IgD-negative memory B cell (primary cell): Measurements from ENCODE around the gene SORBS1. TPM values are rescaled to one million over a fixed set of nuclear protein-coding genes. Genes with fewer than 3 reads are reported as not detected.

Source experiments
- H3K27ac Mint-ChIP-seq, 3 donors: one replicate each; pipeline ENCODE4 v1.8.0; 2020 to 2022; ENCODE audit warnings: mild to moderate bottlenecking in 3 of 3, mixed read lengths in 3 of 3, moderate library complexity in 1 of 3
- H3K27me3 Mint-ChIP-seq: one replicate; pipeline ENCODE4 v1.8.0; 2021; ENCODE audit warnings: mixed read lengths
- H3K36me3 Mint-ChIP-seq: one replicate; pipeline ENCODE4 v1.8.0; 2020; ENCODE audit warnings: mild to moderate bottlenecking, mixed read lengths
- H3K4me1 Mint-ChIP-seq, 3 donors: one replicate each; pipeline ENCODE4 v1.8.0; 2020 to 2022; ENCODE audit warnings: mixed read lengths in 3 of 3, mild to moderate bottlenecking in 1 of 3
- H3K4me3 Mint-ChIP-seq, 4 donors: one replicate each; pipeline ENCODE4 v1.8.0; 2020 to 2022; ENCODE audit warnings: mild to moderate bottlenecking in 4 of 4, mixed read lengths in 4 of 4, moderate library complexity in 3 of 4
- H3K9me3 Mint-ChIP-seq, 3 donors: one replicate each; pipeline ENCODE4 v1.8.0; 2020 to 2021; ENCODE audit warnings: mixed read lengths in 3 of 3, mild to moderate bottlenecking in 1 of 3
- polyA plus RNA-seq: library from polyadenylated mRNA; unstranded; fragments of 300-500 nt; fragmentation: Illumina TruSeq; gene quantifications from one replicate; pipeline ENCODE4 v1.2.3, GENCODE V29; 2021

Gene SORBS1
- polyA plus RNA-seq, 1 donor from 2014 or later: 0.41 TPM

GRCh38 chr10:95558593-95559320 is 2.4 kb downstream of the SORBS1 start:
- Mint-ChIP-seq H3K9me3 (no peaks in the 10 kb centered on the region), H3K27me3 (peaks cover 12% of the 10 kb centered on the region), H3K4me3 (peak overlapping the region in 2 of 4 donors; percentile 48 to 94), H3K4me1 (peaks cover 0 to 8% (median 2%) of the 10 kb centered on the region in 3 donors), H3K36me3 (no peaks in the 10 kb centered on the region), H3K27ac (peak overlapping the region in 1 of 3 donors; percentile 6)

GRCh38 chr10:95556994-95557767 is 4.0 kb downstream of the SORBS1 start:
- no peaks in the 10 kb centered on the region for H3K36me3 Mint-ChIP-seq
- H3K27me3 Mint-ChIP-seq: peaks cover 12% of the 10 kb centered on the region
- peaks cover 0 to 8% (median 2%) of the 10 kb centered on the region in 3 donors for H3K4me1 Mint-ChIP-seq
- no peaks in the 10 kb centered on the region for H3K9me3 Mint-ChIP-seq
- H3K27ac Mint-ChIP-seq: peak overlapping the region in 1 of 3 donors; percentile 48
- H3K4me3 Mint-ChIP-seq: peak overlapping the region in 1 of 4 donors; percentile 50

- H3K27me3 Mint-ChIP-seq: peaks cover 8% of the 10 kb centered on the region
- H3K27ac Mint-ChIP-seq: no peak overlapping the region
Measured at GRCh38 chr10:95553674-95554073, 7.5 kb downstream of the SORBS1 start.

GRCh38 chr10:95552679-95553342 is 8.4 kb downstream of the SORBS1 start:
- Mint-ChIP-seq H3K36me3 (no peaks in the 10 kb centered on the region), H3K4me3 (peak overlapping the region in 1 of 4 donors; percentile 2), H3K4me1 (no peaks in the 10 kb centered on the region), H3K27me3 (peaks cover 4% of the 10 kb centered on the region), H3K9me3 (no peaks in the 10 kb centered on the region), H3K27ac (no peak overlapping the region)

More at GRCh38 chr10:95553674-95554073, 7.5 kb downstream of the SORBS1 start:
- Mint-ChIP-seq H3K9me3 (no peaks in the 10 kb centered on the region), H3K36me3 (no peaks in the 10 kb centered on the region), H3K4me3 (no peak overlapping the region), H3K4me1 (no peaks in the 10 kb centered on the region)

GRCh38 chr10:95550073-95550672 is 11.0 kb downstream of the SORBS1 start:
- Mint-ChIP-seq H3K9me3 (no peaks in the 10 kb centered on the region), H3K4me1 (no peaks in the 10 kb centered on the region), H3K36me3 (no peaks in the 10 kb centered on the region), H3K27me3 (peaks cover 3% of the 10 kb centered on the region), H3K4me3 (no peak overlapping the region), H3K27ac (no peak overlapping the region)

GRCh38 chr10:95547791-95548435 is 13.3 kb downstream of the SORBS1 start:
- peaks cover 1% of the 10 kb centered on the region for H3K36me3 Mint-ChIP-seq
- H3K4me1 Mint-ChIP-seq: no peaks in the 10 kb centered on the region
- H3K27ac Mint-ChIP-seq: no peak overlapping the region
- H3K9me3 Mint-ChIP-seq: no peaks in the 10 kb centered on the region
- H3K27me3 Mint-ChIP-seq: peaks cover 3% of the 10 kb centered on the region
- no peak overlapping the region for H3K4me3 Mint-ChIP-seq

- no peak overlapping the region for H3K4me3 Mint-ChIP-seq
- peak overlapping the region in 1 of 3 donors; percentile 51 for H3K27ac Mint-ChIP-seq
- H3K9me3 Mint-ChIP-seq: no peaks in the 10 kb centered on the region
- peaks cover 1% of the 10 kb centered on the region for H3K36me3 Mint-ChIP-seq
- H3K27me3 Mint-ChIP-seq: peaks cover 3% of the 10 kb centered on the region
- H3K4me1 Mint-ChIP-seq: no peaks in the 10 kb centered on the region
Measured at GRCh38 chr10:95547197-95547596, 14.0 kb downstream of the SORBS1 start.

GRCh38 chr10:95545981-95546380 is 15.2 kb downstream of the SORBS1 start:
- Mint-ChIP-seq H3K4me1 (no peaks in the 10 kb centered on the region), H3K9me3 (no peaks in the 10 kb centered on the region), H3K4me3 (no peak overlapping the region), H3K27ac (no peak overlapping the region), H3K27me3 (peaks cover 3% of the 10 kb centered on the region), H3K36me3 (peaks cover 1% of the 10 kb centered on the region)

GRCh38 chr10:95544783-95545500 is 16.2 kb downstream of the SORBS1 start:
- Mint-ChIP-seq H3K9me3 (no peaks in the 10 kb centered on the region), H3K36me3 (peaks cover 1% of the 10 kb centered on the region), H3K4me1 (no peaks in the 10 kb centered on the region), H3K27me3 (peaks cover 3% of the 10 kb centered on the region), H3K27ac (no peak overlapping the region), H3K4me3 (no peak overlapping the region)

- H3K27me3 Mint-ChIP-seq: peaks cover 3% of the 10 kb centered on the region
- H3K4me1 Mint-ChIP-seq: no peaks in the 10 kb centered on the region
- no peaks in the 10 kb centered on the region for H3K9me3 Mint-ChIP-seq
- peaks cover 1% of the 10 kb centered on the region for H3K36me3 Mint-ChIP-seq
- H3K27ac Mint-ChIP-seq: no peak overlapping the region
- H3K4me3 Mint-ChIP-seq: no peak overlapping the region
Measured at GRCh38 chr10:95543459-95543858, 17.7 kb downstream of the SORBS1 start.

- H3K4me3 Mint-ChIP-seq: no peak overlapping the region
- no peaks in the 10 kb centered on the region for H3K9me3 Mint-ChIP-seq
- no peaks in the 10 kb centered on the region for H3K4me1 Mint-ChIP-seq
- no peaks in the 10 kb centered on the region for H3K27me3 Mint-ChIP-seq
- no peak overlapping the region for H3K27ac Mint-ChIP-seq
- peaks cover 1% of the 10 kb centered on the region for H3K36me3 Mint-ChIP-seq
Measured at GRCh38 chr10:95542761-95543160, 18.4 kb downstream of the SORBS1 start.

GRCh38 chr10:95542330-95542729 is 18.8 kb downstream of the SORBS1 start:
- peaks cover 0 to 2% (median 0%) of the 10 kb centered on the region in 3 donors for H3K4me1 Mint-ChIP-seq
- no peaks in the 10 kb centered on the region for H3K27me3 Mint-ChIP-seq
- no peak overlapping the region for H3K27ac Mint-ChIP-seq
- H3K36me3 Mint-ChIP-seq: peaks cover 1% of the 10 kb centered on the region
- no peak overlapping the region for H3K4me3 Mint-ChIP-seq
- no peaks in the 10 kb centered on the region for H3K9me3 Mint-ChIP-seq

- no peaks in the 10 kb centered on the region for H3K9me3 Mint-ChIP-seq
- no peak overlapping the region for H3K4me3 Mint-ChIP-seq
- peaks cover 1% of the 10 kb centered on the region for H3K36me3 Mint-ChIP-seq
- no peaks in the 10 kb centered on the region for H3K27me3 Mint-ChIP-seq
- H3K4me1 Mint-ChIP-seq: peaks cover 0 to 2% (median 0%) of the 10 kb centered on the region in 3 donors
- H3K27ac Mint-ChIP-seq: no peak overlapping the region
Measured at GRCh38 chr10:95540514-95541052, 20.6 kb downstream of the SORBS1 start.
